CD14-positive monocyte (primary cell): ENCODE data around the gene TIAM1. TPM values are rescaled to one million over a fixed set of nuclear protein-coding genes. Genes with fewer than 3 reads are reported as not detected.

Experiments used
- DNase-seq, 3 donors: peaks; one replicate each; pipeline ENCODE4 v3.0.0-alpha.2; 2011 to 2022
- H2AFZ ChIP-seq: 2 replicates; pipeline ENCODE4 v1.6.0; 2012; ENCODE audit warnings: mild to moderate bottlenecking, low read depth, low read length, inconsistent platforms; ENCODE audit not compliant: insufficient read depth, poor library complexity, severe bottlenecking
- H3K27ac ChIP-seq, 2 donors: 1 replicate in 1 of 2; 2 replicates in 1 of 2; pipeline ENCODE4 v1.5.1; 2012 to 2013; ENCODE audit warnings: low read length in 2 of 2, control low read depth in 1 of 2, inconsistent platforms in 1 of 2, low read depth in 1 of 2, mild to moderate bottlenecking in 1 of 2
- H3K27me3 ChIP-seq, 2 donors: one replicate each; pipeline versions ENCODE4 v1.6.0 to v1.6.1; 2011 to 2013; ENCODE audit warnings: low read length in 2 of 2; ENCODE audit not compliant: control insufficient read depth in 2 of 2, insufficient read depth in 2 of 2
- H3K36me3 ChIP-seq, 2 donors: replicated peaks in 1 of 2; 1 replicate in 1 of 2; 2 replicates in 1 of 2; pipeline versions ENCODE4 v1.5.1 to v1.6.1; 2012 to 2013; ENCODE audit warnings: low read length in 2 of 2, control low read depth in 1 of 2, inconsistent platforms in 1 of 2, mild to moderate bottlenecking in 1 of 2; ENCODE audit not compliant: insufficient read depth in 2 of 2, control insufficient read depth in 1 of 2
- H3K4me1 ChIP-seq, 2 donors: 1 replicate in 1 of 2; 2 replicates in 1 of 2; pipeline versions ENCODE4 v1.5.1 to v1.6.1; 2012 to 2013; ENCODE audit warnings: low read length in 2 of 2, control low read depth in 1 of 2, inconsistent platforms in 1 of 2, mild to moderate bottlenecking in 1 of 2, moderate library complexity in 1 of 2; ENCODE audit not compliant: insufficient read depth in 2 of 2, control insufficient read depth in 1 of 2
- H3K4me2 ChIP-seq: replicated peaks from 2 replicates; pipeline ENCODE3; 2012; ENCODE audit warnings: low read length, moderate library complexity, mild to moderate bottlenecking; ENCODE audit not compliant: poor library complexity, severe bottlenecking; ENCODE audit errors: extremely low read depth
- H3K4me3 ChIP-seq, 3 experiments: fragments of 200-600 bp in 1 of 3; sonication (generic) in 1 of 3; replicated peaks in 1 of 3; 1 replicate in 2 of 3; 2 replicates in 1 of 3; pipeline ENCODE4 v1.5.1; 2011 to 2013; ENCODE audit warnings: low read length in 3 of 3, mild to moderate bottlenecking in 3 of 3, control low read depth in 2 of 3, low read depth in 2 of 3, inconsistent platforms in 1 of 3, moderate library complexity in 1 of 3
- H3K79me2 ChIP-seq: 2 replicates; pipeline ENCODE4 v1.6.0; 2012; ENCODE audit warnings: mild to moderate bottlenecking, control low read depth, inconsistent platforms, low read length, moderate library complexity; ENCODE audit not compliant: insufficient read depth
- H3K9ac ChIP-seq: 2 replicates; pipeline ENCODE4 v1.6.0; 2017; ENCODE audit warnings: low read length, mild to moderate bottlenecking; ENCODE audit not compliant: insufficient read depth, poor library complexity, severe bottlenecking
- H3K9me3 ChIP-seq, 2 donors: replicated peaks in 1 of 2; 1 replicate in 1 of 2; 2 replicates in 1 of 2; pipeline versions ENCODE4 v1.5.1 to v1.6.1; 2012 to 2013; ENCODE audit warnings: low read length in 2 of 2, control low read depth in 1 of 2; ENCODE audit not compliant: control insufficient read depth in 1 of 2, insufficient read depth in 1 of 2
- H4K20me1 ChIP-seq: 2 replicates; pipeline ENCODE4 v1.6.0; 2012; ENCODE audit warnings: mild to moderate bottlenecking, low read length, control low read depth, moderate library complexity; ENCODE audit not compliant: insufficient read depth
- H3K27ac Mint-ChIP-seq, 7 donors: one replicate each; pipeline ENCODE4 v1.8.0; 2020; ENCODE audit warnings: mild to moderate bottlenecking in 7 of 7, mixed read lengths in 7 of 7, moderate library complexity in 6 of 7, inconsistent platforms in 2 of 7
- H3K27me3 Mint-ChIP-seq, 3 donors: one replicate each; pipeline ENCODE4 v1.8.0; 2021 to 2022; ENCODE audit warnings: low read depth in 3 of 3, mild to moderate bottlenecking in 3 of 3, mixed read lengths in 3 of 3, moderate library complexity in 3 of 3, inconsistent platforms in 1 of 3
- H3K36me3 Mint-ChIP-seq, 2 donors: one replicate each; pipeline ENCODE4 v1.8.0; 2020; ENCODE audit warnings: mixed read lengths in 2 of 2, inconsistent platforms in 1 of 2, mild to moderate bottlenecking in 1 of 2
- H3K4me1 Mint-ChIP-seq: one replicate; pipeline ENCODE4 v1.8.0; 2020; ENCODE audit warnings: mild to moderate bottlenecking, mixed read lengths
- H3K4me3 Mint-ChIP-seq, 2 donors: one replicate each; pipeline ENCODE4 v1.8.0; 2020; ENCODE audit warnings: mild to moderate bottlenecking in 2 of 2, mixed read lengths in 2 of 2, moderate library complexity in 1 of 2
- H3K9me3 Mint-ChIP-seq, 7 donors: one replicate each; pipeline ENCODE4 v1.8.0; 2020 to 2022; ENCODE audit warnings: mixed read lengths in 7 of 7, mild to moderate bottlenecking in 6 of 7, moderate library complexity in 6 of 7, inconsistent platforms in 2 of 7
- CTCF ChIP-seq: fragments of 200-600 bp; IDR thresholded peaks from one replicate; pipeline ENCODE4 v1.8.0; 2022; ENCODE audit warnings: antibody characterized with exemption, mild to moderate bottlenecking
- WGBS: methylation state at CpG from one replicate; pipeline ENCODE4 v1.1.5; 2013; ENCODE audit warnings: missing lambda C conversion rate; ENCODE audit not compliant: insufficient coverage; 5-methylcytosine and 5-hydroxymethylcytosine counted together
- intact Hi-C, 2 donors: fragments of 100-400 bp; cut with micrococcal nuclease; formaldehyde crosslinking; loops; one replicate each; pipeline versions ENCODE4 v1.15.0 to v1.15.1; 2023
- polyA plus RNA-seq, 3 donors: library from polyadenylated mRNA; depleted of rRNA in 1 of 3; unstranded in 2 of 3; stranded (reverse) in 1 of 3; fragments of 300-500 nt in 2 of 3; fragments of >200 nt in 1 of 3; fragmentation: Illumina TruSeq in 2 of 3; gene quantifications; 1 replicate in 2 of 3; 2 replicates in 1 of 3; pipeline ENCODE4 v1.2.3, GENCODE V29; 2012 to 2021

TIAM1 gene
- polyA plus RNA-seq, 3 donors = 17.7 to 55.0 (median 45.3) TPM

- Mint-ChIP-seq H3K9me3 (peaks cover 0 to 5% (median 0%) of the 10 kb centered on the region in 7 donors), H3K4me3 (no peak overlapping the region), H3K27me3 (peaks cover 0 to 4% (median 2%) of the 10 kb centered on the region in 3 donors), H3K4me1 (peaks cover 13% of the 10 kb centered on the region), H3K27ac (no peak overlapping the region), H3K36me3 (peaks cover 59 to 76% of the 10 kb centered on the region in 2 donors)
- no peak for TF ChIP-seq CTCF
- H3K27me3 ChIP-seq = no peaks in the 10 kb centered on the region
- DNase-seq = no peak
- no peaks in the 10 kb centered on the region for H4K20me1 ChIP-seq
- no peak overlapping the region for H3K4me2 ChIP-seq
- peaks cover 15 to 64% of the 10 kb centered on the region in 2 donors for H3K36me3 ChIP-seq
- intact Hi-C loops = no loop called here
- WGBS = 60% methylated on average over 4 of the region's 7 CpGs
- no peak overlapping the region for H3K9ac ChIP-seq
- no peaks in the 10 kb centered on the region for H3K79me2 ChIP-seq
- H3K4me3 ChIP-seq = no peak overlapping the region
- no peak overlapping the region for H3K27ac ChIP-seq
- no peaks in the 10 kb centered on the region for H3K9me3 ChIP-seq
- H2AFZ ChIP-seq = no peak overlapping the region
- H3K4me1 ChIP-seq = peaks cover 12% of the 10 kb centered on the region in 2 donors
Measured at GRCh38 chr21:31142600-31142999, 201.5 kb downstream of the TIAM1 start.

- H3K9me3 ChIP-seq = no peaks in the 10 kb centered on the region
- no peaks in the 10 kb centered on the region for H4K20me1 ChIP-seq
- H3K4me2 ChIP-seq = no peak overlapping the region
- H3K36me3 Mint-ChIP-seq = peaks cover 62 to 78% of the 10 kb centered on the region in 2 donors
- DNase-seq = no peak
- H3K27ac Mint-ChIP-seq = peak overlapping the region in 2 of 7 donors; percentile 17 to 39
- peaks cover 0 to 5% (median 2%) of the 10 kb centered on the region in 3 donors for H3K27me3 Mint-ChIP-seq
- H3K27me3 ChIP-seq = no peaks in the 10 kb centered on the region
- no peaks in the 10 kb centered on the region for H3K79me2 ChIP-seq
- H3K4me3 Mint-ChIP-seq = no peak overlapping the region
- intact Hi-C loops = no loop called here
- peaks cover 15 to 16% of the 10 kb centered on the region in 2 donors for H3K4me1 ChIP-seq
- H3K9ac ChIP-seq = no peak overlapping the region
- no peak overlapping the region for H2AFZ ChIP-seq
- 100% methylated on average over 2 of the region's 11 CpGs for WGBS
- H3K36me3 ChIP-seq = peaks cover 15 to 69% of the 10 kb centered on the region in 2 donors
- peaks cover 0 to 8% (median 0%) of the 10 kb centered on the region in 7 donors for H3K9me3 Mint-ChIP-seq
- no peak overlapping the region for H3K4me3 ChIP-seq
- peaks cover 24% of the 10 kb centered on the region for H3K4me1 Mint-ChIP-seq
- H3K27ac ChIP-seq = no peak overlapping the region
- TF ChIP-seq CTCF = no peak
Measured at GRCh38 chr21:31141389-31142000, 202.6 kb downstream of the TIAM1 start.
